Breast epithelium (tissue), 4 donors: ENCODE results near the gene TSEN34. TPM values are rescaled to one million over a fixed set of nuclear protein-coding genes. Genes with fewer than 3 reads are reported as not detected.
"Not testable (repeated sequence)": the region's sequence is repeated elsewhere in the genome, so short reads cannot be mapped to it uniquely, and the experiment has no call there.

Experiments used
- DNase-seq, 2 donors: peaks; one replicate each; pipeline ENCODE4 v3.0.0-alpha.2; 2019; ENCODE audit warnings: low spot score in 2 of 2
- H3K27ac ChIP-seq, 2 donors: fragments of 200-600 bp; sonication (generic) in 1 of 2; one replicate each; pipeline ENCODE4 v1.5.1; 2016 to 2019; ENCODE audit warnings: mild to moderate bottlenecking in 1 of 2
- H3K27me3 ChIP-seq, 2 donors: fragments of 200-600 bp; sonication (generic) in 1 of 2; one replicate each; pipeline versions ENCODE4 v1.5.1 to v1.6.0; 2017 to 2019; ENCODE audit warnings: control low read depth in 1 of 2, mild to moderate bottlenecking in 1 of 2
- H3K36me3 ChIP-seq: fragments of 200-600 bp; one replicate; pipeline ENCODE4 v1.5.1; 2019
- H3K4me1 ChIP-seq, 2 donors: fragments of 200-600 bp; sonication (generic); one replicate each; pipeline ENCODE4 v1.5.1; 2016 to 2019; ENCODE audit warnings: control low read depth in 1 of 2
- H3K4me3 ChIP-seq, 3 donors: fragments of 200-600 bp; sonication (generic); 1 replicate in 2 of 3; 2 replicates in 1 of 3; pipeline ENCODE4 v1.5.1; 2016 to 2019; ENCODE audit warnings: mild to moderate bottlenecking in 3 of 3, moderate library complexity in 2 of 3
- H3K9me3 ChIP-seq, 2 donors: fragments of 200-600 bp; sonication (generic) in 1 of 2; one replicate each; pipeline ENCODE4 v1.5.1; 2016 to 2019; ENCODE audit warnings: control low read depth in 1 of 2
- POLR2A ChIP-seq: fragments of 450-650 bp; IDR thresholded peaks from one replicate; pipeline ENCODE4 v1.6.1; 2016; ENCODE audit warnings: antibody characterized with exemption, mild to moderate bottlenecking, moderate library complexity
- POLR2AphosphoS5 ChIP-seq, 3 donors: sonication (generic); formaldehyde crosslinking; IDR thresholded peaks; one replicate each; pipeline ENCODE4 v1.6.1; 2017; ENCODE audit warnings: antibody characterized with exemption in 3 of 3
- intact Hi-C: fragments of 100-400 bp; cut with DNase I; formaldehyde crosslinking; loops from one replicate; pipeline ENCODE4 v1.15.1; 2023; ENCODE audit warnings: low total_unique reads
- total RNA-seq, 3 donors: library from RNA; depleted of rRNA; stranded (reverse); fragments of >200 nt; gene quantifications; one replicate each; pipeline ENCODE4 v1.1.0, GENCODE V29; 2016
- TF ChIP-seq, protein P1 (sequence below), 3 donors: fragments of 450-650 bp; IDR thresholded peaks; one replicate each; pipeline ENCODE4 v1.5.1; 2016 to 2017; ENCODE audit warnings: antibody characterized with exemption in 3 of 3, mild to moderate bottlenecking in 3 of 3, moderate library complexity in 3 of 3

Gene TSEN34
- total RNA-seq, 3 donors from 2014 or later = 59.5 to 80.3 (median 74.4) TPM

DNA sequence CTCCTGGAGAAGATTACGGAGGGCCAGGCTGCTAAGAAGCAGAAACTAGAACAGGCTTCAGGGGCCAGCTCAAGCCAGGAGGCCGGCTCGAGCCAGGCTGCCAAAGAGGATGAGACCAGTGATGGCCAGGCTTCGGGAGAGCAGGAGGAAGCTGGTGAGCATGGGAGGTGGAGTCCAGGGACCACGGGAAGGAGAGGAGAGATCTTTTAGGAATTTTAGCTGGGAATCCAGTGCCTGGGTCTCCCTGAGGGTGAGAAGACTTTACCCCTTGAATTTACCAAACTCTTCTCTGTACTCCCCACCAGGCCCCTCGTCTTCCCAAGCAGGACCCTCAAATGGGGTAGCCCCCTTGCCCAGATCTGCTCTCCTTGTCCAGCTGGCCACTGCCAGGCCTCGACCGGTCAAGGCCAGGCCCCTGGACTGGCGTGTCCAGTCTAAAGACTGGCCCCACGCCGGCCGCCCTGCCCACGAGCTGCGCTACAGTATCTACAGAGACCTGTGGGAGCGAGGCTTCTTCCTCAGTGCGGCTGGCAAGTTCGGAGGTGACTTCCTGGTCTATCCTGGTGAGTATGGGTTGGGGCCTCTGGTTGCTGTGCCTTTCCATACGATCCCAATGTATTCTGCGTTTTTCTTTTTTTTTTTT, 824 bp downstream of the TSEN34 start:
- H3K4me3 ChIP-seq = peak overlapping the region; percentile 65 to 93 (median 70)
- no peak for DNase-seq
- H3K9me3 ChIP-seq = no peaks in the 10 kb centered on the region
- H3K36me3 ChIP-seq = no peaks in the 10 kb centered on the region
- no peaks in the 10 kb centered on the region for H3K27me3 ChIP-seq
- H3K4me1 ChIP-seq = peaks cover 0 to 17% of the 10 kb centered on the region in 2 donors
- intact Hi-C loops = no loop called here
- TF ChIP-seq POLR2A (no peak), POLR2AphosphoS5 (IDR thresholded peaks at IDR 0.05) (no peak)
- TF ChIP-seq, protein P1, sequence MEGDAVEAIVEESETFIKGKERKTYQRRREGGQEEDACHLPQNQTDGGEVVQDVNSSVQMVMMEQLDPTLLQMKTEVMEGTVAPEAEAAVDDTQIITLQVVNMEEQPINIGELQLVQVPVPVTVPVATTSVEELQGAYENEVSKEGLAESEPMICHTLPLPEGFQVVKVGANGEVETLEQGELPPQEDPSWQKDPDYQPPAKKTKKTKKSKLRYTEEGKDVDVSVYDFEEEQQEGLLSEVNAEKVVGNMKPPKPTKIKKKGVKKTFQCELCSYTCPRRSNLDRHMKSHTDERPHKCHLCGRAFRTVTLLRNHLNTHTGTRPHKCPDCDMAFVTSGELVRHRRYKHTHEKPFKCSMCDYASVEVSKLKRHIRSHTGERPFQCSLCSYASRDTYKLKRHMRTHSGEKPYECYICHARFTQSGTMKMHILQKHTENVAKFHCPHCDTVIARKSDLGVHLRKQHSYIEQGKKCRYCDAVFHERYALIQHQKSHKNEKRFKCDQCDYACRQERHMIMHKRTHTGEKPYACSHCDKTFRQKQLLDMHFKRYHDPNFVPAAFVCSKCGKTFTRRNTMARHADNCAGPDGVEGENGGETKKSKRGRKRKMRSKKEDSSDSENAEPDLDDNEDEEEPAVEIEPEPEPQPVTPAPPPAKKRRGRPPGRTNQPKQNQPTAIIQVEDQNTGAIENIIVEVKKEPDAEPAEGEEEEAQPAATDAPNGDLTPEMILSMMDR (IDR thresholded peaks at IDR 0.05) = no peak
- peak overlapping the region; percentile 96 to 99 for H3K27ac ChIP-seq

DNA sequence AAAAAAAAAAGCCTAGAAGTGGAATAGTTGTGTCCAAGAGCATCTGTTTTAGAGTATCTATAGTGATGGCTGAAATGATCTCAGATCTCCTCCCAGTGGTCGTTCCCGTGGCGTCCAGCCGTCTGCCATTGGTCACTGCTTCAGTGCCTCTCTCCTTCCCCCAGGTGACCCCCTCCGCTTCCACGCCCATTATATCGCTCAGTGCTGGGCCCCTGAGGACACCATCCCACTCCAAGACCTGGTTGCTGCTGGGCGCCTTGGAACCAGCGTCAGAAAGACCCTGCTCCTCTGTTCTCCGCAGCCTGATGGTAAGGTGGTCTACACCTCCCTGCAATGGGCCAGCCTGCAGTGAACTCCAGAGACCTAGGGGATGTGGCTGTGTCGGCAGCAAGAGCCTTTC, 1.9 kb downstream of the TSEN34 start:
- DNase-seq = no peak
- H3K4me1 ChIP-seq = peaks cover 0 to 16% of the 10 kb centered on the region in 2 donors
- TF ChIP-seq POLR2A (no peak), POLR2AphosphoS5 (IDR thresholded peaks at IDR 0.05) (no peak)
- TF ChIP-seq, protein P1 (IDR thresholded peaks at IDR 0.05) = no peak
- intact Hi-C loops = no loop called here
- H3K27ac ChIP-seq = no peak overlapping the region
- no peaks in the 10 kb centered on the region for H3K9me3 ChIP-seq
- no peak overlapping the region for H3K4me3 ChIP-seq
- H3K27me3 ChIP-seq = no peaks in the 10 kb centered on the region
- H3K36me3 ChIP-seq = no peaks in the 10 kb centered on the region

DNA sequence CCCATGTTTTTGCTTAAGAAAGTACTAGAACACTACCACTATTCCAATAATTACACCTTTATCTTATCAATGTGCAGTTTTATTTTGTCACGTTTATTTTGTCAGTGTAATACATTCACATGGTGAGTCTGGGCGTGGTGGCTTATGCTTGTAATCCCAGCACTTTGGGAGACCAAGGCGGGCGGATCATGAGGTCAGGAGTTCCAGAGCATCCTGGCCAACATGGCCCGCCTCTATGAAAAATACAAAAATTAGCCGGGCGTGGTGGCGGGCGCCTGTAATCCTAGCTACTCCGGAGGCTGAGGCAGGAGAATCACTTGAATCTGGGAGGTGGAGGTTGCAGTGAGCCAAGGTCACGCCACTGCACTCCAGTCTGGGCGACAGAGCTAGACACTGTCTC, 3.4 kb downstream of the TSEN34 start:
- H3K4me3 ChIP-seq, intact Hi-C loops, H3K9me3 ChIP-seq, H3K4me1 ChIP-seq, H3K27me3 ChIP-seq, H3K36me3 ChIP-seq, H3K27ac ChIP-seq, DNase-seq: not testable (repeated sequence)

DNA sequence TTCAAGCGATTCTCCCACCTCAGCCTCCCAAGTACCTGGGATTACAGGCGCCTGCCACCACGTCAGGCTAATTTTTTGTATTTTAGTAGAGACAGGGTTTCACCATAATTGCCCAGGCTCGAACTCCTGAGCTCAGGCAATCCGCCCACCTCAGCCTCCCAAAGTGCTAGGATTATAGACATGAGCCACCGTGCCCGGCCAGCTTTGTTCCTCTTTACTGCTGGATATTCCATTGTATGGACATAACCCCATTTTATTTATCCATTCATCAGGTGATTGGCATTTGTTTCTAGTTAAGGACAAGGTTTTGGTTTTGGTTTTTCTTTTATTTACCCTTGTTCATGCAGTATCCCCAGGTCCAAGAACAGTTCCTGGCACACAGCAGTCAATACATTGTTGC, 5.4 kb downstream of the TSEN34 start:
- Histone ChIP-seq H3K4me1 (peaks cover 0 to 10% of the 10 kb centered on the region in 2 donors), H3K4me3 (no peak overlapping the region), H3K9me3 (no peaks in the 10 kb centered on the region), H3K36me3 (no peaks in the 10 kb centered on the region), H3K27me3 (no peaks in the 10 kb centered on the region), H3K27ac (no peak overlapping the region)
- TF ChIP-seq POLR2A (no peak), POLR2AphosphoS5 (IDR thresholded peaks at IDR 0.05) (no peak)
- TF ChIP-seq, protein P1 (IDR thresholded peaks at IDR 0.05) = no peak
- DNase-seq = no peak
- intact Hi-C loops = no loop called here

DNA sequence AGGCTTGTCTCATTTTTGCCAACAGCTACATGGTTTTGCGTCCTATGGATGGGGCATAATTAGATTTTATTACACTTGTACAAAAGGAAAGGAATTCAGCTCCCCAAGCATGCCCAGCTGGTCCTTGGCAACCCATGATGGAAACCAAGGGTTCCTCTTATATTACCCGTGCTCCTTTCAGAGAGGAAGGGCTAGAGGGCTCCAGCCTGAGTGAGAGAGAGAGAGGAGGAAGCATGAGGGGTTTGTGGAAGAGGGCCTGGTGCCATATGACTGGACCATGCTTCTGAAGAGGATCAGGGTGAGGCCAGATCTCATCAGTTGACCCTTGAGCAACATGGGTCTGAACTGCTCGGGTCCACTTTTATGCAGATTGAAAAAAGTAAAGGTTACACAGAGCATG, 6.0 kb downstream of the TSEN34 start:
- Histone ChIP-seq H3K27ac (no peak overlapping the region), H3K9me3 (no peaks in the 10 kb centered on the region), H3K36me3 (no peaks in the 10 kb centered on the region), H3K4me3 (no peak overlapping the region), H3K27me3 (no peaks in the 10 kb centered on the region), H3K4me1 (peaks cover 0 to 10% of the 10 kb centered on the region in 2 donors)
- no peak for DNase-seq
- TF ChIP-seq POLR2A (no peak), POLR2AphosphoS5 (IDR thresholded peaks at IDR 0.05) (no peak)
- TF ChIP-seq, protein P1 (IDR thresholded peaks at IDR 0.05) = no peak
- intact Hi-C loops = no loop called here
